Bone marrow (tissue), 2 donors: ENCODE measurements around the gene IMPG2.

ENCODE experiments used
- DNase-seq, 2 donors: peaks; one replicate each; lab custom pipeline; 2025; lab: John Stamatoyannopoulos, UW

IMPG2 gene

GRCh38 chr3:101240719-101241399 lies 79.5 kb downstream of the IMPG2 start:
- no peak for DNase-seq

GRCh38 chr3:101235048-101235447 lies 85.3 kb downstream of the IMPG2 start:
- no peak for DNase-seq

- DNase-seq, result no peak
These were observed 89.8 kb downstream of the IMPG2 start for GRCh38 chr3:101230618-101231017.

GRCh38 chr3:101229681-101230080 lies 90.7 kb downstream of the IMPG2 start:
- no peak for DNase-seq

GRCh38 chr3:101228441-101228840 lies 91.9 kb downstream of the IMPG2 start:
- no peak for DNase-seq

- DNase-seq, result no peak
These were observed 95.6 kb downstream of the IMPG2 start for GRCh38 chr3:101224739-101225138.

GRCh38 chr3:101223016-101223415 lies 97.4 kb downstream of the IMPG2 start:
- DNase-seq, result no peak

- DNase-seq, result no peak
These were observed 100.4 kb downstream of the IMPG2 start for GRCh38 chr3:101219842-101220560.

- DNase-seq, result no peak
These were observed 102.7 kb downstream of the IMPG2 start for GRCh38 chr3:101217472-101218245.

GRCh38 chr3:101216710-101217465 lies 103.5 kb downstream of the IMPG2 start:
- DNase-seq, result no peak

- DNase-seq, result no peak
These were observed 107.6 kb downstream of the IMPG2 start for GRCh38 chr3:101212730-101213129.

GRCh38 chr3:101204246-101204645 lies 116.1 kb downstream of the IMPG2 start:
- no peak for DNase-seq

- DNase-seq, result no peak
These were observed 117.0 kb downstream of the IMPG2 start for GRCh38 chr3:101203411-101203810.

- DNase-seq, result no peak
These were observed 117.7 kb downstream of the IMPG2 start for GRCh38 chr3:101202640-101203039.

GRCh38 chr3:101200461-101200860 lies 119.9 kb downstream of the IMPG2 start:
- no peak for DNase-seq

- peak in 1 of 2 donors; percentile 3 for DNase-seq
These were observed 124.2 kb downstream of the IMPG2 start for GRCh38 chr3:101195951-101196713.

GRCh38 chr3:101194392-101194791 lies 126.0 kb downstream of the IMPG2 start:
- DNase-seq, result no peak

- DNase-seq, result no peak
These were observed 126.4 kb downstream of the IMPG2 start for GRCh38 chr3:101193957-101194356.

- DNase-seq, result no peak
These were observed 130.6 kb downstream of the IMPG2 start for GRCh38 chr3:101189796-101190195.

- no peak for DNase-seq
These were observed 131.2 kb downstream of the IMPG2 start for GRCh38 chr3:101189176-101189575.

- no peak for DNase-seq
These were observed 135.0 kb downstream of the IMPG2 start for GRCh38 chr3:101185341-101185740.
